ENCODE results near the gene CD6.

The CD6 gene

DNA sequence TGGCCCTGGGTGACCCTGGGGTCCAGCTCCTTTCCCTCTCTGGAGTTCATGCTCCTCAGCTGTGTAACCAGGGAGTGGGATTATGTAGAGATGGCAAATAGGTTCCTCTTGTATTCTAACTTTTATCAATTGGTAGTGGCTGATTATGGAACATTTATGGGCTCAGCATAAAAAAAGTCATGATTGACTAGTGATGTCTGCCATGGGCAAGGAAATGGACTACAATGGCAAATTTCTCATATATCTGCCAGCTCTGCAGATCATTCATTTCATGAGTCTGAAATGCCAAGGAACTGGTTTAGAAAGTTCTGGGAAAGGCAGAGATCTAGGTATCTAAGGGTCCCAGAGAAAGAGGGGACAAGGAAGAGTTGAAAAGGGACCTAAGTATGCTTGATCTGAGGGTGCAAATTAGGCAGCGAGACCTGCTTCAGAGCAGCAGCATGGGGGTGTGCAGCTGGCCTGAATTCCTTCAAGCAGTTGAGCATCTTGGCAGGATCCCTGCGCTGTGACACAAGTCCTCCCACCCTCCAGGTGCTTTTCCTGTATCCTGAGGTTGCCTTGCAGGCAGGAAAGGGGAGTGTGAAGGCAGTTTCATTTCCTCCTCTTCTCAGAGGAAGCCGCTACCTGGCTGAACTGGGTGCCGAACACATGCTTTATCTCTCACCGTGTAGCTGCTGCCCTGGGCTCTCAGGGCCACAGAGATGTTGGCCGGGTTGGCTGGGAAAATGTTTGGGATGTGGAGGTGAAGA lies 29.9 kb upstream of the CD6 start:
- CTCF ChIA-PET, result interaction anchor here (0.7 kb wide), 1 partner anchor 42 kb away, joined by 3 read pairs; no protein-coding TSS in a partner anchor
- no peak for DNase-seq
- H3K9me3 Mint-ChIP-seq, result no peaks in the 10 kb centered on the region
- H3K4me3 Mint-ChIP-seq, result no peak overlapping the region
- peaks cover 4% of the 10 kb centered on the region for H3K27me3 Mint-ChIP-seq
- H3K4me1 Mint-ChIP-seq, result peaks cover 19% of the 10 kb centered on the region
- no peak overlapping the region for H3K27ac Mint-ChIP-seq
- no peaks in the 10 kb centered on the region for H3K36me3 Mint-ChIP-seq

DNA sequence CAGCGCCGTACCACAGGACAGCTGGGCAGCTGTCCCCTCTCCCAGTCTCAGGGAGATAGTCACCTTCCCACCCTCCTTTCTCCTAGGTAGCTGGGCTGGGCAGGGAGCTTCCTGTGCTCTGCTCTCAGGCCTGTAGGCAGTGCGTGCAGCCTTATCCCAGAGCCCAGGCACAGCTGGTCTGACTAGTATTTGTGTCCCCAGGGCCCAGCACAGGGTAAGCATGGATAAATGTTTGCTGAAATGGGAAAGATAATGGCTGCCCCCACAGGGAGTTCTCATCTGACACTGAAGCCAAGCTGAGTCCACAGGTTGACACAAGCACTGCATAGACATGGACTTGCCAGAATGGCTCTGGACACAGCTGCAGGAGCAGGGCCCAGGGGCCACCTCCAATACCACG lies 29.3 kb upstream of the CD6 start:
- H3K27ac Mint-ChIP-seq, result no peak overlapping the region
- no peak overlapping the region for H3K4me3 Mint-ChIP-seq
- peaks cover 4% of the 10 kb centered on the region for H3K27me3 Mint-ChIP-seq
- H3K4me1 Mint-ChIP-seq, result peaks cover 19% of the 10 kb centered on the region
- no peaks in the 10 kb centered on the region for H3K36me3 Mint-ChIP-seq
- no peak for DNase-seq
- CTCF ChIA-PET, result interaction anchor here (0.6 to 0.7 kb wide), 2 partner anchors 43 to 245 kb away, joined by 3 read pairs; no protein-coding TSS in a partner anchor
- no peaks in the 10 kb centered on the region for H3K9me3 Mint-ChIP-seq

DNA sequence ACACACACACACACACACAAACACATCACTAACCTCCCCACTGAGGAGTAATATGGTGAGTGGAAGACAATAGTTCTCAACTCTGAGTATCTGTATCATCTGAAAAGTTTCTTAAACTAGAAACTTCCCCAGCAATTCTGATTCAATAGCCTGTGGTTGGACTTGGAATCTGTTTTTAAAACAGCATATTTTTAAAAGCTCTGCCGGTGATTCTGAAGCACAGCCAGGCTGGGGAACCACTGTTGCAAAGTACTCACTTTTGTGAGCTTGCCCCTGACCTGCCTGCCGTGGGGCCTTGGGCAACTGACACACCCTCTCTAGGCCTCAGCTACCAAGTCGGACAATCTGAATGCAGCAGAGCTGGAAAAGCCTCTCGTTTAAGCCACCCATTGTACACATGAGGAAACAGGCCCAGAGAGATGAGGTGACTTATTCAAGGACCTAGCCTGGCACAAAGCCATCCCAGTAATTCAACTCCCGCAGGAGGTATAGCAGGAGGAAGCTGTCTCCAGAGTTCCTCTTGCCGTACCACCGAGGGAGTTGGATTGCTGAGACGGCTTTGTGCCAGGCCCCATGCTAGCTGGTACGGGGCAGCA lies 28.4 kb upstream of the CD6 start:
- H3K36me3 Mint-ChIP-seq, result no peaks in the 10 kb centered on the region
- no peak overlapping the region for H3K27ac Mint-ChIP-seq
- no peak for DNase-seq
- CTCF ChIA-PET, result interaction anchor here (0.6 kb wide), 1 partner anchor 244 kb away, joined by 3 read pairs; no protein-coding TSS in a partner anchor
- H3K9me3 Mint-ChIP-seq, result no peaks in the 10 kb centered on the region
- peaks cover 4% of the 10 kb centered on the region for H3K27me3 Mint-ChIP-seq
- H3K4me3 Mint-ChIP-seq, result no peak overlapping the region
- H3K4me1 Mint-ChIP-seq, result peaks cover 19% of the 10 kb centered on the region

DNA sequence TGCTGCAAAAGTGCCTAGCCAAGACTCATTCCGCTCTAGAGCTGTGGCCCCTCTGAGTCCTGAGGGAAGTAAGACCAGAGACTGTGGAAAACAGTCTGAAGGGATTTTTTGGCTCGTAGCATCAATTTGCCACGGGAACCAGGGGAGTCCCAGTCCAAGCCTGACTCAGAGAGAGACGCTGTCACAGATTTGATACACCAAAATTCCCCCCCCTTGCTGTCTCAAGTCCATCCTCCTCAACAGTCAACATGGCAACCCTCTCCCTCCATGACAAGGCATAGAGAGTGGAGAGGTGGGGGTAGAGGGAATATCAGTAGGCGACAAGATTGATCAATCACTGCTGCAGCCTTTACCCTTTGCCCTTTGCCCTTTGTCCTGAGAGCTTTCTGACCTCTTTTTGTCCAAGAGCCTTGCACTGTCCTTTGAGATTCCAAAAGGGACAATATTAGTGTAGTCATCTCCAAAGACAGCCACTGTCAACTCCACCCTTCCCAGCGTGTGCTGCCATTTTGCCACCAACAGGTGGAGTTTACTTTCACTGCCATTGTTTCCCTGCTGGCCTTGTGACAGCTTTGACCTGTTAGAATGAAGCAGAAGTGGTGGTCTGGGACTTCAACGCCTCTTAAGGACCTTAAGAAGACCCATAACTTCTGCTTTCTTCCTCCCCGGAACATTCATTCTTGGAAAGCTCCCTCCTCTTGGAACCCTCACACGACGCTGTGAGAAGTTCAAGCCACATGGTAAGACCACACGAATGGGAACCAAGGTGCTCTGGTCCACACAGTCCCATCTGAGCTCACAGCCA lies 26.8 kb upstream of the CD6 start:
- Mint-ChIP-seq H3K27me3 (peaks cover 16% of the 10 kb centered on the region), H3K4me1 (peaks cover 18% of the 10 kb centered on the region), H3K27ac (no peak overlapping the region), H3K9me3 (no peaks in the 10 kb centered on the region), H3K36me3 (no peaks in the 10 kb centered on the region), H3K4me3 (no peak overlapping the region)
- CTCF ChIA-PET, result no interaction called here
- no peak for DNase-seq

DNA sequence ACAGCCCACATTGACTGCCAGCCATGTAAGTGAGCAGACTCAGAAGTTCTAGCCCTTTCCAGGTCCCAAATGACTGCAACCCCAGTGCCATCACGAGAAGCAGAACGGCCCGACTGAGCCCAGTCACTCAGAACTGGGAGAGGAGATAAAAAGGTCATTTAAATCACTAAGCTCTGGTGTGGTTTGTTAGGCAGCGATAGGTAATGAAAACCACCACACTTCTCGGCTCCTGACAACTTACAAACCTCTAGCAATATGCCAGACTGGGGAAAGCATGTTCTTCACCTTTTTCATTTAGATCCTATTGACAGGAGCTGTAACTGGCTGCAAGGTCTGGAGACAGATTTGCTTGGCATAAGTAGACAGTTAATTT lies 26.2 kb upstream of the CD6 start:
- no peak for DNase-seq
- Mint-ChIP-seq H3K27ac (no peak overlapping the region), H3K4me1 (peaks cover 20% of the 10 kb centered on the region), H3K9me3 (no peaks in the 10 kb centered on the region), H3K36me3 (no peaks in the 10 kb centered on the region), H3K27me3 (peaks cover 22% of the 10 kb centered on the region), H3K4me3 (no peak overlapping the region)
- CTCF ChIA-PET, result interaction anchor here (0.5 kb wide), 1 partner anchor 317 kb away, joined by 4 read pairs; no protein-coding TSS in a partner anchor

DNA sequence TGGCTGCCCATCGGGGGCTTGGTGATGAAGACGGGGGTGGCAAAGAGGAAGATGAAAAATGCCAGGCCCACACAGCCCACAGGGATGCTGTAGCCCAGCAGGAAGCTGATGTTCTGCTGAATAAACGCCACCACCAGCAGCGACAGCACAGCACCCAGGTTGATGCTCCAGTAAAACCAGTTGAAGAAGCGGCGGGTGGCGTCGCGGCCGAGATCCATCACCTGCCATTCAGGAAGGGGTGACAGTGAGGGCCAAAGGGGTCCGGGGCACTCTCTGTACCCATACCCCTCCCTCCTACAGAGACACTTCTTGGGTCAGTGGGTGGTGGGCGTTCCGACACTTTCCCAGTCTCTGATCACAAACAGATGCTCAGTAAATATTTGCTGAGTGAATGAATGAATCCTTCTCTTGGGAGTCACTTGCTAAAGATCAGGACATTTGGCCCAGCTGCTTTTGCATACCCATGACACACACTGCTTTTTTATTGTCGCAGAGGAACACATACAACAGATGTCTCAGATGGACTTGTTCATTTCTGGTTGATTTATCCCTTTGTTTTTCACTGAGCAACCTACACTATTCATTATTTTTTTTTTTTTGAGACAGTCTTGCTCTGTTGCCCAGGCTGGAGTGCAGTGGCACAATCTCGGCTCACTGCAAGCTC lies 24.7 kb upstream of the CD6 start:
- CTCF ChIA-PET, result no interaction called here
- Mint-ChIP-seq H3K9me3 (no peaks in the 10 kb centered on the region), H3K4me1 (peaks cover 17% of the 10 kb centered on the region), H3K36me3 (no peaks in the 10 kb centered on the region), H3K4me3 (no peak overlapping the region), H3K27me3 (peaks cover 32% of the 10 kb centered on the region), H3K27ac (no peak overlapping the region)
- no peak for DNase-seq

DNA sequence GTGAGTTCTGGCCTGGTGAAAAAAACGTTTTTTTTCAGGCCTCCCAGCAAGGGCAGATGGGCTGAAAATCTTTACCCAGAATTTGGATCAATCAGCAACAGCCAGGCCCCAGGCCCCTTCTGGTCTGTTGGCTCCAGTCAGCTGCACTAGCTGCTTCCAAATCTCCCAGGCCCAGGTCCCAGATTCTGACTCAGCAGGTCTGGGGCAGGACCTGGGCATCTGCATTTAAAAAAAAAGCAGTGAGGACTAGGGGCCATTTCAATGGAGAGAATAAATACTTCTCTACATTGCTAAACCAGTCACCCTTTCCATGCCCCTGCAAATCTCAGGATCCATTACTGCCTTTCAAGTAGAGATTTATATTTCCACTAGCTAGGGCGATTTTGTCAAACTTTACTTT lies 23.8 kb upstream of the CD6 start:
- peaks cover 20% of the 10 kb centered on the region for H3K4me1 Mint-ChIP-seq
- no peak overlapping the region for H3K4me3 Mint-ChIP-seq
- CTCF ChIA-PET, result no interaction called here

DNA sequence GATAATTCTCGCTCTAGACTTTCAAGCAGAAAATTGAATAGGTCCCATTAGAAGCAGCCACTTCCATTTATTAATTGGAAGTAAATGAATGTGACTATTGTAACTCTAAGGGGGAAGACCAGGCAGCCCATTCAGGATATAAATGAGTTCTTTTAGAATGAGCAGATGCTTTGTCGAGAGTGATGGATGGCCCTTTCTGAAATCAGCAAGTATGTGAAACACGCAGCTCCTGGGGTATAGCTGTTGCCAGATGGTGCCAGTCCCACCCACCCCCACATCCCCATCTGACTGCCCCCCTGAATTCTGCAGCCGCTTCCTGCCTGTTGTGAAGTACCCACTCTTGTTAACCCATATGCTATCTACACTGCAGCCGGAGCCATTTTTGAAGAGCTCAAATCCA lies 23.2 kb upstream of the CD6 start:
- no peak for DNase-seq
- H3K36me3 Mint-ChIP-seq, result no peaks in the 10 kb centered on the region
- no peak overlapping the region for H3K27ac Mint-ChIP-seq
- H3K4me3 Mint-ChIP-seq, result no peak overlapping the region
- H3K27me3 Mint-ChIP-seq, result peaks cover 45% of the 10 kb centered on the region
- H3K4me1 Mint-ChIP-seq, result peaks cover 25% of the 10 kb centered on the region
- CTCF ChIA-PET, result no interaction called here
- H3K9me3 Mint-ChIP-seq, result no peaks in the 10 kb centered on the region

More for the DNA sequence above, 23.8 kb upstream of the CD6 start:
- no peak for DNase-seq
- H3K27ac Mint-ChIP-seq, result no peak overlapping the region
- H3K9me3 Mint-ChIP-seq, result no peaks in the 10 kb centered on the region
- H3K27me3 Mint-ChIP-seq, result peaks cover 42% of the 10 kb centered on the region
- no peaks in the 10 kb centered on the region for H3K36me3 Mint-ChIP-seq

DNA sequence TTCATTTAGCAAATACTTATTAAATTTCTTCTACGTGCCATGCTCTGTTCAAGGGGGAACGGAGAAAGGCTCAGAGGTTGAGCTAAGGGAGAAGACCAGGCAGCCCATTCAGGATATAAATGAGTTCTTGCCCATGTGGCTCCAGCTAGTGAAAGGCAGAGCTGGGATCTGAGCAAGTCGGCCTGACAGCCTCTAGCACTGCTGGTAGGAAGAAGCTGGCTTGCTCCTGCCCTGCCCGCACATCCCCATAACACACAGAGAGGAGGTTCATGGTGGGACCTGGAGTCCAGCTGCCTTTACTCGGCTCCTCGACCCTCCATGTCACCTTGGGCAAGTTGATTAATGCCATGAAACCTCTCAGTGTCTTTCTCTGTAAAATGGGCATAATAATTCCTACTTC lies 21.5 kb upstream of the CD6 start:
- H3K9me3 Mint-ChIP-seq, result no peaks in the 10 kb centered on the region
- CTCF ChIA-PET, result interaction anchor here (0.8 to 1.1 kb wide), 2 partner anchors 20 to 122 kb away, joined by 3 to 4 read pairs; no protein-coding TSS in a partner anchor
- H3K36me3 Mint-ChIP-seq, result no peaks in the 10 kb centered on the region
- H3K4me1 Mint-ChIP-seq, result peaks cover 26% of the 10 kb centered on the region
- peak overlapping the region; percentile 30 for H3K4me3 Mint-ChIP-seq
- H3K27ac Mint-ChIP-seq, result no peak overlapping the region
- DNase-seq, result no peak
- H3K27me3 Mint-ChIP-seq, result peaks cover 51% of the 10 kb centered on the region

DNA sequence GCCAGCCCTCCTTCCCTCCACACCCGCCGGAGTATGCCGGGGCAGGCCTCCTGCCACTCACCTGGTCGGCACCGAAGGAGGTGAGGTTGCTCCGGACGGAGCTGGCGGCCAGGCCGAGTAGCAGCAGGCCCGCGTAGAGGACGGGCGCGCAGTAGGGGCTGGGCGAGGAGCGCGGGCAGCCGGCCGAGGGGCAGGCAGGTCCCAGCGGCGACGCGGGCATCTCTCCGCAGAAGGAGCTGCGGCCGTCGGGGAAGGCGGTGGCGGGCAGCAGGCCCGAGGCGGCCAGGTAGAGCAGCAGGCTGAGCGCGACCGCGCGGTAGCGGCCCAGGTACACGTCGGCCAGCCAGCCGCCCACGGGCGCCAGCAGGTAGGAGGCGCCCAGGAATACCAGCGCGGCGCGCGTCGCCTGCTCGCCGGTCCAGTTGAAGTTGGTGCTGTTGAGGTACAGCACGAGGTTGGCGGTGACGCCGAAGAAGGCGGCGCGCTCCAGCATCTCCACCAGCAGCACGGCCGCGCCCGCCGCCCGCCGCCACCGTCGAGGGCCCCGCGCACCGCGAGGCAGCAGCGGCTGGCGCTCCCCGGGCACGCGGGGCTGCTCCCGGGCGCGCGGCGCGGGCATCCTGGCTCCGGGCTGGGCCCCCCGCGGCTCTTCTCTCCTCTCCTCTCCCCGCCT lies 20.4 kb upstream of the CD6 start:
- no peaks in the 10 kb centered on the region for H3K9me3 Mint-ChIP-seq
- H3K4me1 Mint-ChIP-seq, result peaks cover 26% of the 10 kb centered on the region
- H3K36me3 Mint-ChIP-seq, result no peaks in the 10 kb centered on the region
- H3K27me3 Mint-ChIP-seq, result peaks cover 52% of the 10 kb centered on the region
- no peak overlapping the region for H3K27ac Mint-ChIP-seq
- DNase-seq, result peak; percentile 55
- CTCF ChIA-PET, result no interaction called here
- H3K4me3 Mint-ChIP-seq, result peak overlapping the region; percentile 80

DNA sequence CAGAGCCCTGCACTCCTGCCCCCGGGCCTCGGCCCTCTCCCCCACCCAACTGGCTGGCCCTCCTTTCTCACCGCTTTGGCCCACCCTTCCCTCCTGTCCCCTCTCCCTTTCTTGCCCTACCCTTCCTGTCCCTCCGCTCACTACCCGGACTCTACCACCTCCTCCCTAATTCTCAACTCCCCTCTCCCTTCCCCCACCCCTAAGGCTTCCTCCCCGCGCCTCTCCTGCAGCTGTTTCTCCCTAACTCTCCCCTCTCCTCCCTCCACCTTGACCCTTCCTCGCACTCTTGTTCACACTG lies 19.9 kb upstream of the CD6 start:
- no peak for DNase-seq
- H3K36me3 Mint-ChIP-seq, result no peaks in the 10 kb centered on the region
- no peaks in the 10 kb centered on the region for H3K9me3 Mint-ChIP-seq
- H3K4me1 Mint-ChIP-seq, result peaks cover 26% of the 10 kb centered on the region
- peak overlapping the region; percentile 80 for H3K27ac Mint-ChIP-seq
- peak overlapping the region; percentile 80 for H3K4me3 Mint-ChIP-seq
- CTCF ChIA-PET, result no interaction called here
- peaks cover 54% of the 10 kb centered on the region for H3K27me3 Mint-ChIP-seq

DNA sequence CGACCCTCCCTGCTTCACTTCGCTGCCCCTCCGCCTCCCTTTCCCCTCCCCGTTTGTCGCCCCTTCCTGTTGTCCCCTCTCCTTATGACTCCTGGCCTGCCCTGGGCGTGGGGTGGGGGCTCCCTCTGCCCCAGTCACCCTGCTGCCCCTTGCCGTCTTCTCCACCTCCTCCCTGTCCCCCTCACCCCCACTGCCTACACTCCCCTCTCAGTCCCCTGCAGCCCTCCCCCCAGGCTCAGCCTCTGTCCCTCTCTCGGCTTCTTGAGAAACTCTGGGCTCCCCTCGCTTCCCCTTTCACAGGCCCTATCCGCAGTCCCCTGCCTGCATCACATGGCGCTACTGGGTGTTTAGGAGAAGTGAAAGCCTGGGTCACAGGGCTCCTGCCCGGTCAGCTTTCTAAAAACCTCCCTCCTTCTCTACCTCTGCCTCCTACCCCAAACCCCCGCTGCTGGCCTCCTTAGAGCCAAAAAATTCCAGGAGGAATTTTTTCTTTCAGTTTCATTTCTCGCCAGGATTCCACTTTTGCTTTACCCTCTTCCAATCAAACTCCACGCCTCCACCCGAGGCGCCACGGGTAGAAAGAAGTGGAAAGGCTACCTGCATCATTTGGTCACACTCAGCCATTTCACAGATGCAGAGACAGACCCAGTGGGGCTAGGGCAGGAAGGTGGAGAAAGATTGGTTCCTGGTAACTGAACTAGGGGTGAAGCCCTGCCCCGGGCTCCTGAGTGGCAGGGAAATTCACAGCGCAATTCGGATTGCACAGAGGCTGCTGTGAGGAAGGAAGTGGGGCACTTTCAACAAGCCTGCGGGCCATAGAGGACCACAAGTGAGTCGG lies 19.4 kb upstream of the CD6 start, which contains the start of gene SLC15A3:
Gene SLC15A3, minus strand, starts transcription at position 273 of the 838 bp plus-strand sequence. CDS start 625 bp downstream, outside the sequence.
- peak; percentile 62 for DNase-seq
- Mint-ChIP-seq H3K27me3 (peaks cover 60% of the 10 kb centered on the region), H3K4me1 (peaks cover 26% of the 10 kb centered on the region), H3K27ac (peak within 1 kb of the TSS; percentile 80), H3K4me3 (peak within 1 kb of the TSS; percentile 80), H3K9me3 (no peaks in the 10 kb centered on the region), H3K36me3 (no peaks in the 10 kb centered on the region)
- CTCF ChIA-PET, result no interaction called here

DNA sequence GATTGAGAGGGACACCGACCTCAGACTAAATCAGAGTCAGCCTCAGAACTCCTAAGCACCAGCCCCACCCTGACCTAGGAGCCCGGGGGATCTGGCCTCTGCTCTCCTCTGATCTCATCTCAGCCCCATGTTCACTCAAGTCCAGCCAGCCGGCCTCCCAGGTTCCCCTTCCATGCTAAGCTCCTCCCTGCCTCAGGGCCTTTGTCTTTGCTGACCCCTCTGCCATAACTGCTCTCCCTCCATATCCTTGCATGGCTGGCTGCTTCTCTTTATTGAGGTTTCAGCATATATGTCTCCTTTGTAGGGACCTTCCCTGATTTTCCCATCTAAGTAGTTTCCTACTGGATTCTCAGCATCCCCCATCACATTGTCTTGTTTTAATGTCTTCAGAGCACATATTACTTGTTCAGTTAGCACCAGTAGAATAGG lies 18.7 kb upstream of the CD6 start:
- peak overlapping the region; percentile 56 for H3K27ac Mint-ChIP-seq
- peaks cover 66% of the 10 kb centered on the region for H3K27me3 Mint-ChIP-seq
- no peaks in the 10 kb centered on the region for H3K36me3 Mint-ChIP-seq
- DNase-seq, result no peak
- H3K4me3 Mint-ChIP-seq, result peak overlapping the region; percentile 80
- H3K4me1 Mint-ChIP-seq, result peaks cover 26% of the 10 kb centered on the region
- CTCF ChIA-PET, result interaction anchor here (0.9 to 1.6 kb wide), 2 partner anchors 18 to 37 kb away, joined by 3 read pairs; partner anchors contain the start of gene CD6
- no peaks in the 10 kb centered on the region for H3K9me3 Mint-ChIP-seq

All from activated naive CD4-positive, alpha-beta T cell treated with anti-CD3 and anti-CD28 coated beads, Interleukin-2, amount 10 ng/mL, durations not matched to agents 7 days and 5 days (primary cell).